ENCODE measurements around the gene FMN1.

- TF ChIP-seq POLR2A (IDR thresholded peaks at IDR 0.05), result no peak
- no peak for TF ChIP-seq CTCF (IDR thresholded peaks at IDR 0.05)
Measured at GRCh38 chr15:33034588-33034987, 159.9 kb downstream of the FMN1 start.

All from vagina (tissue), 2 donors.